MM.1S (cell line): Measurements from ENCODE around the gene COX5A.

Experiments
- DNase-seq: peaks from one replicate; pipeline ENCODE4 v3.0.0-alpha.2; 2015
- H2AFZ ChIP-seq: fragments of 300-600 bp; sonication (generic); 2 replicates; pipeline ENCODE4 v1.6.0; 2016; ENCODE audit warnings: antibody characterized with exemption, low read length
- H3F3A ChIP-seq: fragments of 300-600 bp; sonication (generic); 2 replicates; pipeline ENCODE4 v1.6.1; 2016; ENCODE audit warnings: mild to moderate bottlenecking, antibody characterized with exemption, low read length, moderate library complexity, mixed read lengths; ENCODE audit not compliant: insufficient read depth
- H3K27ac ChIP-seq: fragments of 300-600 bp; sonication (generic); 2 replicates; pipeline ENCODE4 v1.5.1; 2016; ENCODE audit warnings: mild to moderate bottlenecking, low read length
- H3K27me3 ChIP-seq: fragments of 300-600 bp; sonication (generic); replicated peaks from 2 replicates; pipeline ENCODE4 v1.6.0; 2016; ENCODE audit warnings: low read length; ENCODE audit not compliant: insufficient read depth
- H3K36me3 ChIP-seq: fragments of 300-600 bp; sonication (generic); replicated peaks from 2 replicates; pipeline ENCODE4 v1.6.1; 2016; ENCODE audit warnings: mild to moderate bottlenecking, low read length, mixed read lengths; ENCODE audit not compliant: insufficient read depth
- H3K4me1 ChIP-seq: fragments of 300-600 bp; sonication (generic); 2 replicates; pipeline ENCODE4 v1.6.1; 2016; ENCODE audit warnings: low read length, mixed read lengths
- H3K4me2 ChIP-seq: fragments of 300-600 bp; sonication (generic); 2 replicates; pipeline ENCODE4 v1.6.0; 2016; ENCODE audit warnings: low read depth, low read length
- H3K4me3 ChIP-seq: fragments of 300-600 bp; sonication (generic); 2 replicates; pipeline ENCODE4 v1.5.1; 2016; ENCODE audit warnings: low read length, mixed read lengths
- H3K79me2 ChIP-seq: fragments of 300-600 bp; sonication (generic); 2 replicates; pipeline ENCODE4 v1.6.1; 2016; ENCODE audit warnings: mixed run types, low read length, mixed read lengths
- H3K9ac ChIP-seq: fragments of 300-600 bp; sonication (generic); 2 replicates; pipeline ENCODE4 v1.6.1; 2016; ENCODE audit warnings: low read length, mixed read lengths
- H3K9me2 ChIP-seq: fragments of 300-600 bp; sonication (generic); replicated peaks from 2 replicates; pipeline ENCODE4 v1.6.1; 2016; ENCODE audit warnings: mild to moderate bottlenecking, low read length, mixed read lengths; ENCODE audit not compliant: insufficient read depth
- H3K9me3 ChIP-seq: fragments of 300-600 bp; sonication (generic); replicated peaks from 2 replicates; pipeline ENCODE4 v1.6.1; 2016; ENCODE audit warnings: mild to moderate bottlenecking, low read length, mixed read lengths; ENCODE audit not compliant: insufficient read depth
- H4K20me1 ChIP-seq: fragments of 300-600 bp; sonication (generic); 2 replicates; pipeline ENCODE4 v1.6.1; 2016; ENCODE audit warnings: mild to moderate bottlenecking, low read length, moderate library complexity, mixed read lengths; ENCODE audit not compliant: insufficient read depth
- EZH2 ChIP-seq: fragments of 300-600 bp; sonication (generic); optimal IDR thresholded peaks from 2 replicates; pipeline ENCODE3; 2017; ENCODE audit warnings: low read depth, mild to moderate bottlenecking, antibody characterized with exemption, low read length, mixed read lengths
- EZH2phosphoT487 ChIP-seq: fragments of 300-600 bp; sonication (generic); IDR thresholded peaks from 2 replicates; pipeline ENCODE4 v1.6.1; 2018; ENCODE audit warnings: antibody characterized with exemption, low read length
- TF ChIP-seq, protein P1 (sequence below): fragments of 300-600 bp; sonication (generic); IDR thresholded peaks from 2 replicates; pipeline ENCODE4 v1.5.1; 2016; ENCODE audit warnings: antibody characterized with exemption, low read length, mixed read lengths

COX5A gene

DNA sequence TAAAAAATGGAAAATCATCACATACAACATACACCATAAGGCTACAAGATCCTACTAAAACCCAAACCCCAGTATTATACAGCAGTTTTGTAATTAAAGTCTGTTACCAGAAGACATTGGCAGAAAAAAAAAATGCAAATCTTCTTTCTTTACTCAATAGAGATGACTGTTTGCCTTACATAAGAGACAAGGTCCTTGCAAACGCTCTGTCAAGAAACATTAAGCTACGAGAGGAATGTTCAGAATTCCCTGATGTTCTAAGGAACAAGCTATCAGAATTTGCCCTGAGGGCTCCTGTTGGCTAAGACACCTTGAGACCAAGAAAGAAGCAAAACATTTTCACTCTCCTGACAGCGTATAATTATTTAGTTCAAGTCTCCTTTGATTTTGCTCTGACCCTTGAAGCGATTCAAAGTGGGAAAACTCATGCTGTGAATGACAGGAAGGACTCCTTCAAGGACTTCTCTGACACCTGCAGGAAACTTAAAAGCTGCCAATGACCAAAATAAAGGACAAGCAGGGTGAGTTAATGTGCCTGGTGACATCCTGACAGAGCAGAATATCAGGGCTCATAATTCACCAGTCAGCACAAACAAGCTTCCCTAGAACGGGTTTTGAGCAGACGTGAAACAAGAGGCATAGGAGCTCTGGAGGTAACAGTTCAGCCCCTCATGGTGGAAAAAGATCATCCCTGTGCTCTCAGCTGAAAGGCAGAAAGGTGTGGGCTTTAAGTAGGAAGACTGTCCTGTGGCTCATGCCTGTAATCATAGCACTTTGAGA is 67.2 kb downstream of the COX5A start:
- H3K9me2 ChIP-seq: no peaks in the 10 kb centered on the region
- H2AFZ ChIP-seq: no peak overlapping the region
- no peaks in the 10 kb centered on the region for H3K27me3 ChIP-seq
- H3K9ac ChIP-seq: peak overlapping the region; percentile 7; the same call in 1 of the 2 replicates
- peaks cover 72% of the 10 kb centered on the region for H3K79me2 ChIP-seq
- H3K4me2 ChIP-seq: peak overlapping the region; percentile 42; the same call in 1 of the 2 replicates
- no peaks in the 10 kb centered on the region for H3K9me3 ChIP-seq
- peaks cover 15% of the 10 kb centered on the region for H3F3A ChIP-seq
- peak overlapping the region; percentile 38 for H3K27ac ChIP-seq
- H3K4me3 ChIP-seq: no peak overlapping the region
- H3K4me1 ChIP-seq: peaks cover 25% of the 10 kb centered on the region
- H4K20me1 ChIP-seq: 0 out of 2 replicates have a peak, but pooled peaks cover 6% of the 10 kb centered on the region
- DNase-seq: no peak
- TF ChIP-seq, protein P1, sequence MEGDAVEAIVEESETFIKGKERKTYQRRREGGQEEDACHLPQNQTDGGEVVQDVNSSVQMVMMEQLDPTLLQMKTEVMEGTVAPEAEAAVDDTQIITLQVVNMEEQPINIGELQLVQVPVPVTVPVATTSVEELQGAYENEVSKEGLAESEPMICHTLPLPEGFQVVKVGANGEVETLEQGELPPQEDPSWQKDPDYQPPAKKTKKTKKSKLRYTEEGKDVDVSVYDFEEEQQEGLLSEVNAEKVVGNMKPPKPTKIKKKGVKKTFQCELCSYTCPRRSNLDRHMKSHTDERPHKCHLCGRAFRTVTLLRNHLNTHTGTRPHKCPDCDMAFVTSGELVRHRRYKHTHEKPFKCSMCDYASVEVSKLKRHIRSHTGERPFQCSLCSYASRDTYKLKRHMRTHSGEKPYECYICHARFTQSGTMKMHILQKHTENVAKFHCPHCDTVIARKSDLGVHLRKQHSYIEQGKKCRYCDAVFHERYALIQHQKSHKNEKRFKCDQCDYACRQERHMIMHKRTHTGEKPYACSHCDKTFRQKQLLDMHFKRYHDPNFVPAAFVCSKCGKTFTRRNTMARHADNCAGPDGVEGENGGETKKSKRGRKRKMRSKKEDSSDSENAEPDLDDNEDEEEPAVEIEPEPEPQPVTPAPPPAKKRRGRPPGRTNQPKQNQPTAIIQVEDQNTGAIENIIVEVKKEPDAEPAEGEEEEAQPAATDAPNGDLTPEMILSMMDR: no peak
- TF ChIP-seq EZH2phosphoT487 (no peak), EZH2 (no peak)
- 0 out of 2 replicates have a peak, but pooled peaks cover 4% of the 10 kb centered on the region for H3K36me3 ChIP-seq
